HepG2 (cell line): Measurements from ENCODE around the gene ITGA6. TPM values are rescaled to one million over a fixed set of nuclear protein-coding genes. Genes with fewer than 3 reads are reported as not detected.

Experiments used
- ATAC-seq: fragments of 200-7000 bp; cut with Tn5 transposase; 3 replicates; pipeline ENCODE4 v1.9.1; 2020; ENCODE audit warnings: mild to moderate bottlenecking, moderate library complexity
- BruUV-seq: library from RNA; stranded (reverse); fragments of 400-500 nt; replicated peaks from 2 replicates; lab custom pipeline; 2021; lab: Mats Ljungman, UMichigan
- CTCF ChIA-PET: fragments of 300-600 bp; formaldehyde crosslinking; extraction: SDS; loops from one replicate; lab custom pipeline; 2021; ENCODE audit warnings: low total read pairs, inconsistent platforms, low intra/inter-chr PET ratio; lab: Yijun Ruan, JAX
- POLR2A ChIA-PET: fragments of 350-600 bp; sonication (Branson Sonifier 250); formaldehyde crosslinking; loops from one replicate; lab custom pipeline; 2020; ENCODE audit warnings: antibody characterized with exemption, inconsistent platforms; lab: Yijun Ruan, JAX
- DNase-seq: peaks from one replicate; pipeline ENCODE4 v3.0.0-alpha.2; 2015; ENCODE audit warnings: low spot score
- FAIRE-seq: peaks from 3 replicates; lab custom pipeline; 2011; peaks lifted over from hg19 to GRCh38; lab: Jason Lieb, UNC
- H2AFZ ChIP-seq: one replicate; pipeline ENCODE4 v1.6.1; 2011; ENCODE audit warnings: low read length, inconsistent platforms
- H3K27ac ChIP-seq: fragments of 300-600 bp; 3 replicates; pipeline ENCODE4 v1.8.0; 2011; ENCODE audit warnings: mixed run types, mild to moderate bottlenecking, mixed read lengths, low read length, inconsistent platforms; ENCODE audit not compliant: insufficient read depth; ENCODE audit errors: extremely low read length
- H3K27me3 ChIP-seq, 2 experiments: fragments of 200-600 bp in 1 of 2; 2 replicates in 1 of 2; 3 replicates in 1 of 2; pipeline versions ENCODE4 v1.6.0 to v1.8.0; 2011; ENCODE audit warnings: low read length in 2 of 2, mild to moderate bottlenecking in 2 of 2, moderate library complexity in 2 of 2, inconsistent platforms in 1 of 2; ENCODE audit not compliant: insufficient read depth in 2 of 2, control insufficient read depth in 1 of 2
- H3K36me3 ChIP-seq, 2 experiments: fragments of 200-600 bp in 1 of 2; replicated peaks in 1 of 2; 2 replicates in 1 of 2; 3 replicates in 1 of 2; pipeline versions ENCODE4 v1.5.1 to v1.8.0; 2011; ENCODE audit warnings: low read length in 2 of 2, inconsistent platforms in 1 of 2; ENCODE audit not compliant: insufficient read depth in 2 of 2, control insufficient read depth in 1 of 2
- H3K4me1 ChIP-seq: 2 replicates; pipeline ENCODE4 v1.5.1; 2012; ENCODE audit warnings: low read length, inconsistent platforms; ENCODE audit not compliant: insufficient read depth
- H3K4me2 ChIP-seq: 2 replicates; pipeline ENCODE4 v1.6.0; 2011; ENCODE audit warnings: low read depth, low read length, inconsistent platforms
- H3K4me3 ChIP-seq, 3 experiments: fragments of 200-600 bp in 1 of 3; sonication (generic), shearing (Covaris generic) in 1 of 3; replicated peaks in 1 of 3; 2 replicates each; pipeline ENCODE4 v1.5.1; 2011 to 2016; ENCODE audit warnings: low read length in 3 of 3, inconsistent platforms in 2 of 3, low read depth in 2 of 3, mild to moderate bottlenecking in 2 of 3, control low read depth in 1 of 3, mixed read lengths in 1 of 3; ENCODE audit not compliant: insufficient read depth in 1 of 3
- H3K79me2 ChIP-seq: one replicate; pipeline ENCODE4 v1.6.1; 2011; ENCODE audit warnings: low read length, inconsistent platforms; ENCODE audit not compliant: insufficient read depth
- H3K9ac ChIP-seq: 2 replicates; pipeline ENCODE4 v1.6.0; 2011; ENCODE audit warnings: mild to moderate bottlenecking, low read depth, low read length, inconsistent platforms; ENCODE audit not compliant: insufficient read depth
- H3K9me3 ChIP-seq: 2 replicates; pipeline ENCODE4 v1.5.1; 2012; ENCODE audit warnings: mild to moderate bottlenecking, low read length
- H4K20me1 ChIP-seq: 2 replicates; pipeline ENCODE4 v1.6.0; 2011; ENCODE audit warnings: inconsistent platforms, mild to moderate bottlenecking, low read length, moderate library complexity; ENCODE audit not compliant: insufficient read depth
- AFF4 ChIP-seq: sonication (generic); formaldehyde crosslinking; IDR thresholded peaks from 2 replicates; pipeline ENCODE4 v1.4.0; 2020; ENCODE audit warnings: missing genetic modification reagents
- ZNF143 ChIP-seq: sonication (generic); formaldehyde crosslinking; IDR thresholded peaks from 2 replicates; pipeline ENCODE4 v1.4.0; 2020; ENCODE audit warnings: missing genetic modification reagents
- WGBS: methylation state at CpG from one replicate; pipeline ENCODE4 v1.1.6; 2017; ENCODE audit warnings: low lambda C conversion rate; 5-methylcytosine and 5-hydroxymethylcytosine counted together
- in situ Hi-C: cut with HindIII; loops from 2 replicates; pipeline ENCODE4 v1.10.0; 2017; ENCODE audit warnings: low pct_unique_long_range_greater_than_20kb; ENCODE audit not compliant: extremely low pct_ligation_motif_present
- intact Hi-C: fragments of 100-400 bp; cut with micrococcal nuclease; formaldehyde crosslinking; loops from one replicate; pipeline ENCODE4 v1.10.0; 2022; ENCODE audit not compliant: unreplicated experiment
- polyA plus RNA-seq, 8 experiments: library from polyadenylated mRNA; depleted of rRNA in 3 of 8; stranded (reverse) in 7 of 8; unstranded in 1 of 8; fragments of >200 nt; fragmentation: Illumina TruSeq in 4 of 8; extraction: Trizol in 4 of 8; gene quantifications; 2 replicates each; pipeline versions ENCODE4 v1.2.1 to v1.2.3, GENCODE V29; 2011 to 2016; ENCODE audit warnings: low read depth in 4 of 8, missing spikeins in 1 of 8, mixed read lengths in 1 of 8; ENCODE audit not compliant: insufficient read depth in 1 of 8
- total RNA-seq, 5 experiments: library from RNA; depleted of rRNA; stranded (reverse); fragments of >200 nt; fragmentation: Illumina TruSeq; extraction: Trizol; gene quantifications; 2 replicates each; pipeline ENCODE4 v1.2.3, GENCODE V29; 2016; ENCODE audit warnings: low read depth in 1 of 5

The ITGA6 gene
- total and polyA plus RNA-seq, 2 of the 13 experiments (the other 11 are each of a cell fraction or from before 2014, with no cell fraction given) = 24.0 to 92.5 TPM

- CTCF ChIA-PET = no interaction called here
- POLR2A ChIA-PET = no interaction called here
- BruUV-seq = no TSS peak
Observed at GRCh38 chr2:172397148-172397834, 30.1 kb upstream of the ITGA6 start.

More at GRCh38 chr2:172397148-172397834, 30.1 kb upstream of the ITGA6 start:
- Histone ChIP-seq H3K4me2 (no peak overlapping the region), H3K36me3 (no peaks in the 10 kb centered on the region), H3K9me3 (no peaks in the 10 kb centered on the region), H3K4me1 (peaks cover 13% of the 10 kb centered on the region), H3K4me3 (no peak overlapping the region), H2AFZ (no peak overlapping the region), H4K20me1 (no peaks in the 10 kb centered on the region), H3K9ac (no peak overlapping the region), H3K79me2 (no peaks in the 10 kb centered on the region), H3K27ac (no peak overlapping the region), H3K27me3 (peaks cover 0 to 1% of the 10 kb centered on the region in 2 experiments; a peak in 3 of 5 replicates)
- FAIRE-seq (no peak), DNase-seq (no peak), ATAC-seq (no peak)
- TF ChIP-seq AFF4 (CRISPR knock-in tag) (no peak), ZNF143 (CRISPR knock-in tag) (no peak)
- in situ Hi-C loops = no loop called here
- intact Hi-C loops = no loop called here
- WGBS = 36% methylated on average over 6 of the region's 6 CpGs
